NOMO-1 treated with DMSO at 0.1 percent for 48 hours (cell line): ENCODE results near the gene PTPRN.

Experiments used
- DNase-seq: peaks from one replicate; lab custom pipeline; 2025; ENCODE audit not compliant: unreplicated experiment; lab: John Stamatoyannopoulos, UW

Gene PTPRN

DNA sequence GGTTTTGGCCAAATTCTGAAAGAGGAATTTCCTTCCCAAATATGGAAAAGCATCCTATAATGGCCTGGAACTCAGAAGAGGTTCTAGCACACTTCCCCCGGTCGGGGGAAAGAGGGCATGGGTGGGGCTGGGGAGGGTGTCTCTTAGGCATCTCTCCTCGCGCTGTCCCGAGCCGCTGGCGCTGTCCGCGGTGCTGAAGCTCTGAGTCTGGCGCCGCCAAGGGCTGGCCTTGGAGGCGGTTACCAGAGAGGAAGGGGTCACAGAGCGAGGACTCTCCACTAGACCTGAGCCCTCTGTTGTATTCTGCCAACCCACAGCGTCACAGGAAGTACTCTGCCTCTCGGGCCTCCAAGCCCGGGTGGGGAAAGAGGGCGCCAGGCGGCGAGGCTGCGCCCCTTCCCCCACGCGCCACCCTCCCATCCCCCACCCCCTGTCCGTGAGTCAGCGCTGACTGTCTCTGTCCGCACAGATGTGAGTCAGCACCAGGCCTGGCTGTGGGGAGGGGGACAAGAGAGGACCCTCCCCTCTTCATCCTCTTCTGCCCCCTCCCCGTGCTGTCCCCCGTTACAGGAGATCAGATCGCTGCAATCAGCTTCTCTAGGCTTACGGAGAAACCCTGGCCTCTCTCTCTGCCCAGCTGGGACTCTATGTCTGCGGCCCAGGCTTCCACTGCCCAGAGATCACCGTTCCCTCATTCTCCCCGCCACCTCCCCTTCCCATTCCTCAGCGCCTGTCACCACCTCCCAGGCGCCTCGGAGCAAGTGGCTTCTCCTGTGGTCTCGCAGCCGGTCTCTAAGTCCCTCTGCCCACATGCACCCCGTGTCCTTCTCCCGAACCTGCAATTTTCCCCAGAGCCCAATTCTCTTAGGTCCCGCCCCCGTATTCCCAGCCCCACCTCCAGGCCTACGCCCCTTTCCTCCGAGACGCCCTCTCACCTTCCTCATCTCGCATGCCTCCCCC is 779 bp downstream of the PTPRN start:
- DNase-seq = peak; percentile 68

DNA sequence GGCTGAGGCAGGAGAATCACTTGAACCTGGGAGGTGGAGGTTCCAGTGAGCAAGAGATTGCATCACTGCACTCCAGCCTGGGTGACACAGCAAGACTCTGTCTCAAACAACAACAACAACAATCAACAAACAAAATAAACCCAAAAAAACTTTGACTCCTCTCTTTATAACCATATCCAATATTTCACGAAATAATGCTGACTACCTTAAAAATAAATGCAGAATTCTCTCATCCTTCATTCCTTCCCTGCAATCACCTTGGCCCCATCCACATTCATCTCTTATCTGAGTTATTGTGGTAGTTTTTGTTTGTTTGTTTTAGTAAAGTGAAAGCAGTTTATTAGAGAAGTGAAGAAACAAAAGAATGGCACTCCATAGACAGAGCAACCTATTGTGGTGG is 3.2 kb downstream of the PTPRN start:
- DNase-seq = no peak

DNA sequence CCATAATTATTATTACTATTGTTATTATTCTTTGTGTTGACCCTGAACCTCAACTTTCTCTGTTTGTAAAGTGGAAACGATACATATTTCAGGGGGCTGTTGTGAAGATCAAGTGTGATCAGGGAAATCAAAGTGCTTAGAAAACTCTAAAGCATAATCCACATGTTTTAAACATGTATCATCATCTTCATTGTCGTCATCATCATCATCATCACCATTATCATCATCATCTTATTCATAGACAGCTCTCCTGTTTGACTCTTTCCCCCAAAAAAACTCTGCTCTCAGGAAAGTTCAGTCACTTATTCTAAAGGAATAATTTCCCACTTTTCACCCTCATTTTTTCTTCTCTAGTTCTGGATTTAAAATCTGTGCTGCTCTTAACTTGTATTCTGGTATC is 5.0 kb downstream of the PTPRN start:
- no peak for DNase-seq

DNA sequence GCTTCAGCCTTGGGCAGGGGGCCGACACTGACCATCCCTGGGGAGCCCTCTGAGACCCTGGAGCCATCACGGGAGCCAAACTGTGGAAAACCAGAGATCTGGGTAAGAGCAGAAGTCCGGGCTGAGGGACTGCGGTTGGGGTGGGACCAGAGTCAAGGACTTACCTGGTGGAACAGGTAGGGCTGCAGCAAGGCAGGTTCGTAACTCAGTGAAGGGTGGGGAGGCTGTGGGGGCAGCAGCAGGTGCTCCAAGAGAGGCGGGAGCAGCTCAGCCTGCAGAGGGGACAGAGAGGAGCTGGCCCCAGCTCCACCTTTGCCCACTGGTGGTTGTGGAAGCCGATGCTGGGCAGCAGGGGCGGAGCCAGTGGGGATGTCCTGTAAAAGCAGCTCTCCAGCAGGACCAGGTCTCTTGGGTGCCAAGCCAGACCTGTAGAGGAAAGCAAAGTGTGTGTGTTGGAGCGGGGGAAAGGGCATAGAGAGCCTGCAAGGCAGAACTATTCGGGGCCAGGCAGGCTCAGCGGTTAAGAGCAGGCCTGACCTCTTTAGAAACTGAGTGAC is 6.7 kb downstream of the PTPRN start:
- DNase-seq = no peak

DNA sequence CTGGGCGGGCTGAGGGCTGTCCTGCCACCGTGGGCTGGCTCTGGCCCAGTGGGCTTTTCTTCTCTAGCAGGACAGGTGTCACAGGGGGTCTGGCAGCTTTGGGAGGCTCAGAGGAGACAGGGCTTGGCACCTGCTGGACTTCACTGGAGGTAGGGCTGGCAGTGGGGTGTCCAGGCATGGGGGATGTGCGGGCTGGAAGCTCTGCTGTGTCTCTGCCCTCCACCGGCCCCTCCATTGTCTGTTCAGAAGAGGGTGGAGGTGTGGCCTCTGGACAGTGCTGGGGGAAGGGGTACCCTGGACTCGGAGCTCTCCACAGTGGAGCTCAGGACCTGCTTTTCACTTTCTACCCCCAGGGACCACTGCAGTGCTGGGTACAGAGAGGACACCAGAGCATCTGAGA is 9.2 kb downstream of the PTPRN start:
- no peak for DNase-seq

DNA sequence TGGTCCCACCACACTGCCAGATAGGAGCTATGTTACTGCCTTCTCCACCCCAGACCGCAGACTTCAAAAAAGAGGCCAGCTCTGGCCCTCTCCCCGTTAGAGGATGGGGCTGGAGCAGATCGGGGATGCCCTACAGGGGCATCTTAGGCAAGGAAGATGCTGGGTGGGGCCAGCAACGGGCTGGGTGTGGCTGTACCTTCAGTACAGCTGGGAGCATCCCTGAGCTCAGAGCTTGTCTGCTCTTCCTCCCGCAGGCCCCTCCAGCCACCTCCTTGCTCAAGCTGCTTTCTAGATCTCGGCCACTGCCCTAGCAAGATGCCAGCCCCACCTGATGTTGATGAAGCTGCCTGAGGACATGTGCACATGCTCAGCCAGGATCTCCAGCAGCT is 9.8 kb downstream of the PTPRN start:
- no peak for DNase-seq

DNA sequence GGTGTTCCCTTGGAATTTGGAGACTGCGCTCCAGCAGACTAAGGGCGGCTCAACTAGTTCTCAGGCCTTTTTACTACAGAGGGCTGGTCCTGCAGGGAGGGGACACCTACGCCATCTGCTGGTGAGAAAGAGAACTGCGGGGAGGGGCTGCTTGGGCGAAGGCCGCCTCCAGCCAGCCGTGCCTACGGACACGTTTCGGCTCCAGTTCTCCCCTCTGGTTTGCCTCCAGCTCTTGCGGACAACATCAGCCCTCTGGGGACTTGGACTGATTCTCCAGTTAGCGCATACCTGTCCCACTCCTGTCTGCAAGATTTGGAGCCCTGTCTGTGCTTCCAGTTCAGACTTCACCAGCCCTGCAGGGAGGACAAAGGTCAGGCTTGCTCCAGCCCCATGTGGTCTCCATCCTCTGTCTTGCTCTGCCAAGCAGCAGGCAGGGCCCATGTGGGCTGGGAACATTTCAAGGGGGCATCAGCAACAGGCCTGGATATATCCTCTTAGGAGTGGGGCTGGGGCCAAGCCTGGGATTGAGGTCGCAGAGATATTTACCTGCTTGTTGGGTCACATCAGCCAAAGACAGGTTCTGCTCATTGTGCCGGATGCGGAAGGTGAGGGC is 10.3 kb downstream of the PTPRN start:
- peak; percentile 62 for DNase-seq

DNA sequence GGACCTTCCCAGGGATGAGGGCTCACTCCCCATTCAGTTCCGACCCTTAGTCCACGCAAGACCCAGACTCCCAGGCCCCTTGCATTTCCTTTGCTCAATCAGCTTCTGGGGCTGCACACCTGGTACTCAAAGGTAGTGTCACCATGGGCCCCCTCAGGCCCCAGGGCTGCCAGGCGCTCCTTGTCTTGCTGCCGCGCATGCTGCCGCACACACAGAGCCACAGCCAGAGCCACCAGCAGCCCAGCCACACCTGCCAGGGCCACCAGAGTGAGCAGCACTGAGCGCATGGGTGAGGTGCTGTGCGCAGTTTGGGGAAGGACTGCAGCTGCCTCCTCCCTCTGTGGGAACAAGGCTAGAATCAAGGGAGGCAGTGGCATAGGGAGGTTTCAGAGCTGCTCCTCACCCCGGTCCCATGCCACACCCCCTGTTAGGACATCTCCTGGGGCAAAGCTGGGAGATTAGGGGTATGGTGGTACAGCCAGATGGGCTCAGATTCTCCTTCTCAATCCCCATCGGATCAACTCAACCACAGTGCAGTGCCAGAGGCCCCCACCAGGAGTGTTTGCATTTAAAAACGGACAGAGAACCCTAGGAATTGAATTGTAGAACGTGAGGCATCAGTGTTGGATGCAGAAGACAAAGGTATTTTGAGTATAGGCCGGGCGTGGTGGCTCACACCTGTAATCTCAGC is 11.3 kb downstream of the PTPRN start:
- DNase-seq = no peak

DNA sequence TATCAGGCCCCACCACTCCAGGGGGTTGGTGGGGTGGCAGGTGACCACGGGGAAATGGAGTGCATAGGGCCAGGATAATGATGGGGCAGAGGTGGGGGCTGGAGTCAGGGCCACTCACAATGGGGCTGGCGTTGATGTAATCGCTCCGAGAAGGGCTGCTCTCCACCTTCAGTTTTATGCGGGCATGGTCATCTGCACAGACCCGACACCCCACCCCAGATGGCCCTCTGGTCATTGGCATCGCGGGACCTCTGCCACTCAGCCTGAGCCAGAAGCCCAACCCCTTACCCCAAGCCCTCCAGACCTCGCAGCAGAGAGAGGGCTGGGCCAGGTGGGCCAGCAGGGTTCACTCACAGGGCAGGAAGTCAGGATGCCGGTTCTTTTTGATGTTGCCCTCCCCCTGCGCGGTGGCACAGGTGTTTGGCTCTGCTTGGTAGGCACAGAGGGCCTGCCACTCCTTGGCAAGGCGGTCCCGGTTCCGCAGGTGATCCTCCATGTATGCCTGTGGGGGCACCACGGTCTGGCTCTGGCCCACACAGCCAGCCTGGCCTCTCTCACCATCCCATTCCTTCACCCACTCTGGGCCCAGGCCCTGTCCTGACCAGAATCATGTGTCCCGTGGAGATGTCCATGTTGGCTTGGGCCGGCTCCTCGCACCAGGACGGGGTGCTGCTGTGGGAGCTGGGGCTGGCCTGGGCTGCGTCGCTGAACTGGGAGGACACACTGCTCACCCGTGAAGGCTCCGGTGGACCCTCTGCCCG is 12.4 kb downstream of the PTPRN start:
- DNase-seq = no peak

DNA sequence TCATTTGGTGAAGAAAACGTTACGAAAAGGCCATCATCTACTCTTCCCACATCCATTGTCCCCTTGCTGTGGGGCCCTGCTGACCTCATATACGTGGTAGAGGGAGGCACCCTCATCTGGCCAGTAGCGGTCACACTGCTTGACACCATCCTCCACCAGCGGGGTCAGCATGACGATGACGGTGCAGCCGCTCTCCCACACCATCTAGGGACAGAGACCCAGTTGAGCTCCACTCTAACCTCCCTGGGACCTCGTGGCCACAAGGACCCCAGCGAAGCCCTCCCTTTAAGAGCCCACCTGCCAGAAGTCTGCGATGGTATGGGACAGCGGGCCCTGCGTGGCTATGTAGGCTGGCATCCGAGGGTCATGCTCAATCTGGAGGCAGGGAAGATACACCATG is 13.1 kb downstream of the PTPRN start:
- no peak for DNase-seq

DNA sequence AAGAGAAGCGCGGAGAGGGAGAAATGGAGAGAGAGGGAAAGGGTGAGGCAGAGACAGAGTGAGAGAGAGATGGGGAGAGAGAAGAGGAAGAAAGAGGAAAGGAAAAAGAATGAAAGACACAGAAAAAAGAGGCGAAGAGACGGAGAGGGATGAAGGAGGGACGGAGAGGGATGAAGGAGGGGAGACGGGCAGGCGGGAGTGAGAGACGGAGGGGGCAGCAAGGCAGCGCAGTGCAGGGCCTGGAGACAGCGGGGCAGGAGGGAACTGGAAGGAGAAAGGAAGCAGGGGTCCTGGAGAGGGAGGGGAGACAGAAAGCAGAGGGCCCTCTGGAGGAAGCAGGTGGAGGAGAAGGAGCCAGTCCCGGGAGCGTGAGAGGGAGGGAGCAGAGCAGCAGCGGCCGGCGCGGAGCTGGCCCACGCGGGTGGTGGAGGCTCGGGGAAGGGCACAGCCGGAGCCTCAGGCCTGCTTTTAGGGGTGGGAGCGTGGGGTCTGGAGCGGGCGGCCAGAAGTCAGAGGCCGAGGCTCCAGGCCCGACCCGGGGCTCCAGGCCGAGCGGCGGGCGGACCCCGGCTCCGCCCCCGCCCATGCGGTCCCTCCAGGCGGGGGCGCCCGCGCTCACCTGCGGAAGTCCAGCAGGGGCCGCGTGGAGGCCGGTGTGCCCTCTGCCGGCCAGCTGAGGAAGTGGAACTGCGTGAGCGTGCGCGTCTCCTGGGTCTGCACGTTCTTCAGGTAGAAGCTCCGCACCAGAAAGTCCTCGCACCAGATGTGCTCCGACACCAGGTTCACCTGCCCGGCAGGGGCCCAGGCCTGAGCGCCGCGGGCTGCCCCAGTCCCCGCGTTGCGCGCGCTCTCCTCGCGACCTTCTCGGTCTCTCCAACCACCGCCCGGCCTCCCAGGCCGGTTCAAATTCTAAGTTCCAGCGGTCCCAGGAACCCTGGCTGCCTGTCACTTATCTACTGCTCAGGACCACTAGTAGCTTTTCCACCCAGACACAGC is 14.5 kb downstream of the PTPRN start:
- DNase-seq = peak; percentile 72

DNA sequence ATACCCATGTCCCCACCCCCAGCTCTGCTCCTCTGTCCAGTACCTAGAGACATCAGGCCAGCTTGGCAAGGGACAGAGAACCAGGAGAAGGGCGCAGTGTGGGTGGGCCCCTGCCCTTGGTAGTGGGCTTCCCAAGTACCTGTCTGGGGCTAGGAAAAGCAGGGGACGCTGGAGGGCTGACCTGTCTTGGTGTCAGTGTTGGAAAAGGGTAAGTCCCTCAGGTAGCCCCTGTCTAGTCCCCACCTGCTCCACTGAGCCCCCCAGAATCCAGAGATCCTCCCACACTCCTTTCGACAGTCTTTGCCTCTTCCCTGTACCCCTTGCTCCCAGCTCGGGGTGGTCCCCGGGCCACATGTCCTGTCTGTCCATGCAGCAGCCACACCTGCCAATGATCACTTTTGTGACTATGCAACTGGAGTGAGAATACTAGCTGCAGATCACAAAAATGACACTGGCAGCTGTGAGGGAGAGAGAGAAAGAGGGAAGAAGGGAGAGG is 15.4 kb downstream of the PTPRN start:
- no peak for DNase-seq

DNA sequence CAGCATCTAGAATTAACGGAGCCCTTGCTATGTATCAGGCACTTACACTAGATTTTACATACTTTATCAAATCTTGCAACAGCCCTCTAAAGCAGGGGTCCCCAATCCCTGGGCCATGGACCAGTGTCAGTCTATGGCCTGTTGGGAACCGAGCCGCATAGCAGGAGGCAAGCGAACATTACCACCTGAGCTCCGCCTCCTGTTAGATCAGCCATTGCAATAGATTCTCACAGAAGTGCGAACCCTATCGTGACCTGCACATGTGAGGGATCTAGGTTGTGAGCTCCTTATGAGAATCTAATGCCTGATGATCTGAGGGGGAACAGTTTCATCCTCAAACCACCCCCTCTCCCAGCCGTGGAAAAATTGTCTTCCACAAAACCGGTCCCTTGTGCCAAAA is 16.6 kb downstream of the PTPRN start:
- no peak for DNase-seq

DNA sequence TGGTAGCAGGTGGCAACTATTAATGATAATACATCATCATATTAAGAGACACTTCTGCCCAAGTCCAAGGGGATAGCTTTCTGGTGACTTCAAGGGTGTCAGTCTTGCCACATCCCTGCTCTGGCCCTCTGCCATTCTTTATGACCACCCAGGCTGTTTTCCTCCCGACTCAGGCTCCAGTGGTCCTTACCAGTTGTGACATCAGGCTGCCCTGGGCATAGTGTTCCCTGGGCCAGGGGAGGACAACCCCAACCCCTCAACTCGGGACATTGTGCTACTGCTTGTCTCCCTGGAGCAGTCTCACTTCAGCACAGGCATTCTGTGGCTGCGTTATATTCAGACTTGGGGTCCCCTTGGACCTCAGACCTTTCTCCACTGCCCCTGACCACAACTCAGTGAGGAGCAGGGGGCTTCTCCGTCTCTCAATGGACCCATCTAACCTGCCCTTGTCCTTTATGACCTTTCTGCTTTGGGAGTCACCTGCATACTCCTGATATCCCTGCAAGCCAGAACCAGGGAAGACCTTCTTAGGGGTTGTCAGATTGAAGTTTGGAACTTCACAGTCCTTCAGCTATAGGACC is 17.2 kb downstream of the PTPRN start:
- DNase-seq = no peak

DNA sequence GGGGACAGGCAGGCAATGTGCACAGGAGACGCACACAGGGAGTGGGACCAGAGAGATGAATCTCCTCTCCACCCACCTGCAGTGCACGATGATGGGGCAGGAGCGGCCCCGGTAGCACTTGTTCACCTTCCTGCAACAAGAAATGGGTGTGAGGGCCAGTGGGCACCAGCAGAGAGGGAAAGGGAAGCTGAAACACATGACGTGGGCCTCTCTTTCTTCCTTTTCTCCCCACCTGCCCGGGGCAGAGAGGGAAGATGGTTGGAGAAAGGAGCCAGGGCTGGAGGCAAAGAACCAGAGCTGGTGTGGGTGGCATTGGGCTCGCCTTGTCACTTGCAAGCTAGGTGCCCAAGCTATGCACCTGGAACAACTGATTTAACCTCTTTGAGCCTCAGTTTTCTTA is 17.8 kb downstream of the PTPRN start:
- DNase-seq = no peak

DNA sequence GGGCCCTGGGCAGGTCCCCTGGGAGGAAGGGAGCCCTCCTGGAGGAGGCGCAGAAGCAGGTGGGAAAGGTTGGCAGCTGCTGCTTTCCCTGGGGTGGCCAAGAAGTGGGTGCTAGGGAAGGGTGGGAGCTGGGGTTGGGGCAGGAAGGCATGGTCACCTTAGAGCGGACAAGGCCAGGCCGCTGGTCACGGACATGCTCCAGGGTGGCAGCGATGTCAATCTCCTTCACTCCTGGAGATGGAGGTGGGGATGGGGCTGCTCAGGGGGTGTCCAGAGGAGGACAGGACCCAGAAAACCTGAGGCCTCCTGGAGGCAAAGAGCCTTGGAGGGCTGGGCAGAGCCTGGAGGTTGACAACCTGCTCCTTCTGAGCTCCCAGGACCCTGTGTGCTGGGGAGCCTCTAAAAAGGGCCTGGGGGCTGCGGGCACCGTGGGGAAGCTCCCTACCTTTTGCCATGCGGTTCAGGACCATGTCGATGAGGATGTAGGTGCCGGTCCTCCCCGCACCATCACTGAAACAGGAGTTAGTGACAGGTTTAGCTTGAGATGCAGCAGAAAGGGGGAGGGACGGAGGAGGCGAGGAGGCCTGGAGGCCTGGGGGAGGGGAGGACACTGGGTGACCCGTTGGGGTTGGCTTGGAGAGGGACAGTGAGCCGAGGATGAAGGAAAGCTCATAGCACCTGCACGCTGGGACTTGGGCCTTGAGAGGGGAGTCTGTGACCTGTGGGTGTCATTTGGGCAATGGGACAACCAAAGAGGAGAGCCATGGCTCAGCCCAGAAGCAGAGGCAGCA is 18.6 kb downstream of the PTPRN start:
- DNase-seq = no peak

DNA sequence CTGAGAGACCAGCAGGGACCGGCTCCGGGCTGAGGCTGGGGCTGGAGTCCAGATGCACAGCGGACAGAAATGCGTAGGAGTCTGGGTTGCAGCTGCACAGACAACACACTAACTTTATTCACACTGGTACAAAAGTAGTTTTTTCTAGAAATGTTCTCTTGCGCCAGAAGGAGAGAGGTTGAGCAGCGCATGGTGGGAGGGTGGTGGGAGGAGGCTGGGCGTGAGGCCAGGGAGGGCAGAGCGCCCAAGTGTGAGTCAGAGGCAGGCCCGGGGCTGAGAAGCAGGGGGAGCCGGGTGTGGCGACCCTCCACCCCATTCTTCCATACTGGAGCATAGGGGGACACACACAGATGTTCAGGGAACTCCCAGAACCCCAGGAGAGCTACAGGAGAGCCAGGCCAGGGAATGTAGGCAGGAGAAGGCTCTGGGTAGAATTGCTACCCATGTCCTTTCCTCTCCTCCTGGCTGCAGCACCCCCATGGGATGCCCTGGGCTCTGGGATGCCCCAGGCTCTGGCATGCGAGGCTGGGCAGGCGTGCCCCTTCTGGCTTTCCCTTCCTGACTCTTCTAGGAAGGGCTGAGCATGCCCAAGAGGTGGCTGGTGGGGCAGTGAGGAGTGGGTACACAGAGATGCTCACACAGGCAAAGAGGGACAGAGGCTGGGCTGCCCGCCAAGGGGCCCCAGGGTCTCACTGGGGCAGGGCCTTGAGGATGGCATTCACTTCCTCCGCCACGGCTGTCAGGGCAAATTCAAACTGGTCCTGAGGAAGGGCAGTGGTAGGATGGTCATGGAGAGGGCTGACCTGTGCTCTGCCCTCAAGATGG is 19.5 kb downstream of the PTPRN start:
- DNase-seq = no peak

DNA sequence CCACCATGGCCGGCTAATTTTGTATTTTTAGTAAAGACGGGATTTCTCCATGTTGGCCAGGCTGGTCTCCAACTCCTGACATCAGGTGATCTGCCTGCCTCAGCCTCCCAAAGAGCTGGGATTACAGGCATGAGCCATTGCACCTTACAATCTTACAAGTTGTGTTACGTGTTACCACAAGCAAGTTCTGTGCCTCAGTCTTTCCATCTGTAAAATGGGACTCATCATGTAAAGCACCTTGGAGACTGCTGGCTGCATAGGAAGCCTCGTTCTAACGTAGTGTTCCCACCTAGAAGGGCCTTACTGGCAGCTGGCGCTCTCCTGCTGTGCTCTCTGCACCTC is 20.0 kb downstream of the PTPRN start:
- no peak for DNase-seq
